Measurements from ENCODE around the gene RFX2. TPM values are rescaled to one million over a fixed set of nuclear protein-coding genes. Genes with fewer than 3 reads are reported as not detected.

Gene RFX2
- total and polyA plus RNA-seq, 9 of the 15 experiments (the other 6 are each of a cell fraction or from before 2014, with no cell fraction given): 3.6 to 18.7 (median 8.7) TPM

DNA sequence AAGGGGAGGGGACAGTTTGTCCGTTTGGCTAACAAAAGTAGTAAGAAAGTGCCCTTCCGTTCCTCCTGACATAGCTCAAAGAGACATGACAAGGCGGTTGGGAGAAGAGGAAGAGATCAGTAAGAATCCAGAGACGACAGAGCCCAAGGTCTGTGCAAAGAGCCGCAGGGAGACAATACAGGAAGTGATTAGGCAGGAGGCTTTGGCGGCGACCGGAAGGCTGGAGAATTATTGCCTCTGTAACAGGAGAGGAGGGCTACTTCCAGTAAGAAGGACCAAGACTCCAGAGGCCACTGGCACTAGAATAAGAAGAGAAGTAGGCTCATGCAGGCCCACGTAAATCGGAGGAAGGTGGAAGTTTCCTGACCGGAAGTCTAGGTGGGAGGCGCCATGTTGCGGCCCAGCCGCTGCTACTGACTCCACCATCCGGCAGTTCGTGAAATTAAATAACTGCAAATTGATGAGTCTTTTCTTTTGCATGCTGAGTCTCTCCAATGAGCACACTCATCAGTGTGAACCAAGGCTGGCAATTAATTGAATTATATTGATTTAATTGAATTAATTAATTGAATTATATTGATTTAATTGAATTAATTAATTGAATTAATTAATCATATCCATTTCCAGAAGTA lies 9.9 kb downstream of the RFX2 start (continued):
- TF ChIP-seq, protein P1, sequence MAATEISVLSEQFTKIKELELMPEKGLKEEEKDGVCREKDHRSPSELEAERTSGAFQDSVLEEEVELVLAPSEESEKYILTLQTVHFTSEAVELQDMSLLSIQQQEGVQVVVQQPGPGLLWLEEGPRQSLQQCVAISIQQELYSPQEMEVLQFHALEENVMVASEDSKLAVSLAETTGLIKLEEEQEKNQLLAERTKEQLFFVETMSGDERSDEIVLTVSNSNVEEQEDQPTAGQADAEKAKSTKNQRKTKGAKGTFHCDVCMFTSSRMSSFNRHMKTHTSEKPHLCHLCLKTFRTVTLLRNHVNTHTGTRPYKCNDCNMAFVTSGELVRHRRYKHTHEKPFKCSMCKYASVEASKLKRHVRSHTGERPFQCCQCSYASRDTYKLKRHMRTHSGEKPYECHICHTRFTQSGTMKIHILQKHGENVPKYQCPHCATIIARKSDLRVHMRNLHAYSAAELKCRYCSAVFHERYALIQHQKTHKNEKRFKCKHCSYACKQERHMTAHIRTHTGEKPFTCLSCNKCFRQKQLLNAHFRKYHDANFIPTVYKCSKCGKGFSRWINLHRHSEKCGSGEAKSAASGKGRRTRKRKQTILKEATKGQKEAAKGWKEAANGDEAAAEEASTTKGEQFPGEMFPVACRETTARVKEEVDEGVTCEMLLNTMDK (IDR thresholded peaks at IDR 0.05; ENCODE audit: borderline replicate concordance, insufficient read depth, low read depth, low read length, poor library complexity, severe bottlenecking): no peak
- no peak for TF ChIP-seq PML (IDR thresholded peaks at IDR 0.05; ENCODE audit: low read length)
- TF ChIP-seq SMAD3 (CRISPR knock-in tag; conservative IDR thresholded peaks at IDR 0.05): 0 out of 2 replicates have a peak, but pooled peaks have one; percentile 7
- TF ChIP-seq, protein P2, sequence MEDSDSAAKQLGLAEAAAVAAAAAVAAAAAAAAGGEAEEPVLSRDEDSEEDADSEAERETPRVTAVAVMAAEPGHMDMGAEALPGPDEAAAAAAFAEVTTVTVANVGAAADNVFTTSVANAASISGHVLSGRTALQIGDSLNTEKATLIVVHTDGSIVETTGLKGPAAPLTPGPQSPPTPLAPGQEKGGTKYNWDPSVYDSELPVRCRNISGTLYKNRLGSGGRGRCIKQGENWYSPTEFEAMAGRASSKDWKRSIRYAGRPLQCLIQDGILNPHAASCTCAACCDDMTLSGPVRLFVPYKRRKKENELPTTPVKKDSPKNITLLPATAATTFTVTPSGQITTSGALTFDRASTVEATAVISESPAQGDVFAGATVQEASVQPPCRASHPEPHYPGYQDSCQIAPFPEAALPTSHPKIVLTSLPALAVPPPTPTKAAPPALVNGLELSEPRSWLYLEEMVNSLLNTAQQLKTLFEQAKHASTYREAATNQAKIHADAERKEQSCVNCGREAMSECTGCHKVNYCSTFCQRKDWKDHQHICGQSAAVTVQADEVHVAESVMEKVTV (CRISPR knock-in tag; IDR thresholded peaks at IDR 0.05): 0 out of 2 replicates have a peak, but pooled peaks have one; percentile 29
- peak; percentile 36; the same call in 1 of the 2 replicates for TF ChIP-seq SOX6 (IDR thresholded peaks at IDR 0.05)
- peak; percentile 65; the same call in 1 of the 2 replicates for TF ChIP-seq E2F3 (CRISPR knock-in tag; IDR thresholded peaks at IDR 0.05)
- TF ChIP-seq, protein P3, sequence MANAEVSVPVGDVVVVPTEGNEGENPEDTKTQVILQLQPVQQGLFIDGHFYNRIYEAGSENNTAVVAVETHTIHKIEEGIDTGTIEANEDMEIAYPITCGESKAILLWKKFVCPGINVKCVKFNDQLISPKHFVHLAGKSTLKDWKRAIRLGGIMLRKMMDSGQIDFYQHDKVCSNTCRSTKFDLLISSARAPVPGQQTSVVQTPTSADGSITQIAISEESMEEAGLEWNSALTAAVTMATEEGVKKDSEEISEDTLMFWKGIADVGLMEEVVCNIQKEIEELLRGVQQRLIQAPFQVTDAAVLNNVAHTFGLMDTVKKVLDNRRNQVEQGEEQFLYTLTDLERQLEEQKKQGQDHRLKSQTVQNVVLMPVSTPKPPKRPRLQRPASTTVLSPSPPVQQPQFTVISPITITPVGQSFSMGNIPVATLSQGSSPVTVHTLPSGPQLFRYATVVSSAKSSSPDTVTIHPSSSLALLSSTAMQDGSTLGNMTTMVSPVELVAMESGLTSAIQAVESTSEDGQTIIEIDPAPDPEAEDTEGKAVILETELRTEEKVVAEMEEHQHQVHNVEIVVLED (CRISPR knock-in tag; IDR thresholded peaks at IDR 0.05): 0 out of 2 replicates have a peak, but pooled peaks have one; percentile 10
- no peak for TF ChIP-seq ATF1 (CRISPR knock-in tag; IDR thresholded peaks at IDR 0.05)
- TF ChIP-seq ATF1 (tag; IDR thresholded peaks at IDR 0.05): 0 out of 2 replicates have a peak, but pooled peaks have one; percentile 24
- 0 out of 2 replicates have a peak, but pooled peaks have one; percentile 38 for TF ChIP-seq LARP7 (IDR thresholded peaks at IDR 0.05)
- TF ChIP-seq NR4A1 (CRISPR knock-in tag; IDR thresholded peaks at IDR 0.05): no peak
- peak; percentile 43; the same call in 1 of the 2 replicates for TF ChIP-seq NR4A1 (tag; IDR thresholded peaks at IDR 0.05)
- TF ChIP-seq CXXC5 (CRISPR knock-in tag; IDR thresholded peaks at IDR 0.05): peak; percentile 75
- TF ChIP-seq ATF7 (IDR thresholded peaks at IDR 0.05): 0 out of 2 replicates have a peak, but pooled peaks have one; percentile 29
- TF ChIP-seq TEAD1 (CRISPR knock-in tag; IDR thresholded peaks at IDR 0.05): peak in 1 of 2 experiments; percentile 52; a peak in 1 of 4 replicates
- no peak for TF ChIP-seq NEUROD1 (IDR thresholded peaks at IDR 0.05; ENCODE audit: borderline replicate concordance, low read depth, low read length, partially characterized antibody)
- peak; percentile 45; the same call in 1 of the 2 replicates for TF ChIP-seq HDGF (IDR thresholded peaks at IDR 0.05)
- TF ChIP-seq ERF (CRISPR knock-in tag; IDR thresholded peaks at IDR 0.05): peak; percentile 69; the same call in 1 of the 2 replicates
- no peak for TF ChIP-seq HNRNPLL (IDR thresholded peaks at IDR 0.05; ENCODE audit: low read depth, low read length, poor library complexity, severe bottlenecking)
- peak; percentile 87 for TF ChIP-seq DMBX1 (CRISPR knock-in tag; IDR thresholded peaks at IDR 0.05; ENCODE audit: borderline replicate concordance)
- TF ChIP-seq, protein P4, sequence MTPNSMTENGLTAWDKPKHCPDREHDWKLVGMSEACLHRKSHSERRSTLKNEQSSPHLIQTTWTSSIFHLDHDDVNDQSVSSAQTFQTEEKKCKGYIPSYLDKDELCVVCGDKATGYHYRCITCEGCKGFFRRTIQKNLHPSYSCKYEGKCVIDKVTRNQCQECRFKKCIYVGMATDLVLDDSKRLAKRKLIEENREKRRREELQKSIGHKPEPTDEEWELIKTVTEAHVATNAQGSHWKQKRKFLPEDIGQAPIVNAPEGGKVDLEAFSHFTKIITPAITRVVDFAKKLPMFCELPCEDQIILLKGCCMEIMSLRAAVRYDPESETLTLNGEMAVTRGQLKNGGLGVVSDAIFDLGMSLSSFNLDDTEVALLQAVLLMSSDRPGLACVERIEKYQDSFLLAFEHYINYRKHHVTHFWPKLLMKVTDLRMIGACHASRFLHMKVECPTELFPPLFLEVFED (CRISPR knock-in tag; conservative IDR thresholded peaks at IDR 0.05): 0 out of 2 replicates have a peak, but pooled peaks have one; percentile 3
- TF ChIP-seq PHF8 (IDR thresholded peaks at IDR 0.05; ENCODE audit: borderline replicate concordance, low read length): peak; percentile 43; the same call in 1 of the 2 replicates
- TF ChIP-seq TRIM24 (IDR thresholded peaks at IDR 0.05): peak in 1 of 2 experiments; percentile 39; a peak in 1 of 4 replicates
